NOMO-1 treated with DMSO at 0.1 percent for 48 hours (cell line): ENCODE results near the gene HFE.
A peak's percentile ranks its signal among the peaks of the same experiment; 100 is the strongest.
"Not testable (repeated sequence)": the region's sequence is repeated elsewhere in the genome, so short reads cannot be mapped to it uniquely, and the experiment has no call there.

ENCODE experiments used
- DNase-seq: peaks from one replicate; lab custom pipeline; 2025; ENCODE audit not compliant: unreplicated experiment; lab: John Stamatoyannopoulos, UW

HFE gene

DNA sequence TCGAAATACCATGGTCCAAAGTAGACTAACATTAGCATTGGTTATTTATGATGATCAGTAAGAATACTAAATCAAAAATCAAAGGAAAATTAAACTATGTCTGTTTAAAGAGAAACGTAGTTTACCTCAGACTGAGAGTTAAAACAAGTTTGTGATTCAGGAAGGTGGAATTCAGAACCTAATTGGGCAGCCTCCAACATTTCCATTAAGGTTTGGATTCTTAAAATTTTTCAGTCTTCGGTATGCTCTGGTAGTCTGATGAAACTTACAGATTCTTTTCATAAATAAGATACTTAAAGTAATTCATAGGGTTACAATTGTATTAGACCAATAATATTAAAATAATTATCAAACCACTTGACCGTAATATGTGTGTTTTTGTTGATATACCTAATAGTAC is 18.6 kb downstream of the HFE start:
- DNase-seq: no peak

DNA sequence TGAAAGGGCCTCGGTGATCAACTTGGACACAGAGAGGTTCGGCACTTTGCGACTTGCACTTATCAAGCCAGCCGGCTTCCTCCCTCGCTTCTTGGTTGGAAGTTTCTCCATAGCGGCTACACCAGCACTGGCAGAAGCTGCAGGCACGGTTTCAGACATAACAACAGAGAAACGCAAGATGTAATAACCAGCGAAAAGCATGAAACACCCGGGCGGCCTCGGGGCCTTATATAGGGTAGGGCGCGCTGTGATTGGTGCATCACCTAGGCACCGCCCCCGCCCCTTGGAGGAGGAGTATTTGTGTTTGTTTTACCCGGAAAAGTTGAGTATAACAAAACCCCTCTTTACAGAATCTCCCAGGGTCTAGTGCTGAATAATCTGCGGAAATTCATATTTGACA is 20.7 kb downstream of the HFE start:
- DNase-seq: no peak

DNA sequence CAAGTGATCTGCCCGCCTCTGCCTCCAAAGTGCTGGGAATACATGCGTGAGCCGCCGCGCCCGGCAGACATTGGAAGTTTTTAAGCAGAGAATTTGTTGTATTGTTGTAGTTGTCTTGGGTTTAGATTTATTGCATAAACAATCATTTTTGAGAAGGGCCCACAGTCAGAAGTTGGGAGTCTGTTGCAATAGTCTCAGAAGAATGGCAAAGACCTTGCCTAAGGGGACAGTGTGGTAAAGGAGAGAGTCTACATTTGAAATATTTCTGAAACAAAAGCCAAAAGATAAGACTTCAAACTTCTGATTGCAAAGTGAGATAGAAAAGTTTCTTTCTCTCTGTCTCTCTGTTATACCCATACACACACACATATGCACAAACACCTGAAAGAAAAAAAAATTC is 22.5 kb downstream of the HFE start:
- DNase-seq: no peak

- no peak for DNase-seq
These were observed 26.3 kb downstream of the HFE start for GRCh38 chr6:26113570-26113969.

DNA sequence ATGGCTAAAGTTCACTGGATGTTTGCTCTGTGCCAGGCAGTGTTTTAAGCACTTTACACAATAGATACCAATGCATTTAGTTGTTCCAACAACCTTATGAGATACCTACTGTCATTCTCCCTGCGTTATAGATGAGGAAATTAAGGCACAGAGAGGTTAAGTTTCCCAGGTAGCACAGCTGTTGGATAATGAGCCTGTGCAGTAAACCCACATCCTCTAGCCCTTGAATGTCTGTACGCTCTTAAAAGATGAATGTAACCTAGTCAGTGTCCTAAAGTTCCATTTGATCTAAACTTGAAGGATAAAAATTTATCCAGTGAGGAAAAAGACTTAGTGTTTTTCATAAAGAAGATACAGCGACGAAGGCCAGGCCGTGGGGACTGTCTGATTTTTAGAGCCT is 28.0 kb downstream of the HFE start:
- DNase-seq: no peak

DNA sequence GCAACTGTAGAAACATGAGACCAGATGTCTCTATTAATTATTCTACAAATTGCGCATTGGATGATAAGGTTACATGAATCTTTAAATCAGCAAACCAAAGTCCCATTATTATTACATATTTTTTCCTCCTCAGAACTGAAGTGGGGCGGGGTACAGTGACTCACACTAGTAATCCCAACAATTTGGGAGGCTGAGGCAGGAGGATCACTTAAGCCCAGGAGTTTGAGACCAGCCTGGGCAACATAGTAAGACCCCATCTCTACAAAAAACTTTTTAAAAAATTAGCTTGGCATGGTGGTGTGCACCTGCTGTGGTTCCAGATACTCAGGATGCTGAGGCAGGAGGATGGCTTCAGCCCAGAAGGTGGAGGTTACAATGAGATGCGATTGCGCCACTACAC is 29.0 kb downstream of the HFE start:
- no peak for DNase-seq

DNA sequence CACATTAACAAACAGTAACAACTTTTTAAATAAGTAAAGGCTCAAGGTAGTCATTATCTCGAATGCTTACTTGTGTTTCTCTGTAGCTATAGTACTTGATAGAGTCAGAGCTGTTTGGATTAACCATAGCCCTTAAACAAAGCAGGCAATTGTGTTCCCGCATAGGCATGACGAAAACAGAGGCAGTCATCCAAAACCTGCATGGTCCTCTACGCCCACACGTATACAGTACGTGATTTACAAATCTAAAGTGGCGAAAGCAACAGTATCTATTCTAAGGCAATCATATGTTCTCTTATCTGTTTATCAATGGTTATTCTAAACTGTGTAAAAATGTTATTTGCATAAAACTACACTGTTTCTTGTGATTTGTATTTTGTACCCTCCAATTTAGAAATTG is 31.8 kb downstream of the HFE start:
- no peak for DNase-seq

DNA sequence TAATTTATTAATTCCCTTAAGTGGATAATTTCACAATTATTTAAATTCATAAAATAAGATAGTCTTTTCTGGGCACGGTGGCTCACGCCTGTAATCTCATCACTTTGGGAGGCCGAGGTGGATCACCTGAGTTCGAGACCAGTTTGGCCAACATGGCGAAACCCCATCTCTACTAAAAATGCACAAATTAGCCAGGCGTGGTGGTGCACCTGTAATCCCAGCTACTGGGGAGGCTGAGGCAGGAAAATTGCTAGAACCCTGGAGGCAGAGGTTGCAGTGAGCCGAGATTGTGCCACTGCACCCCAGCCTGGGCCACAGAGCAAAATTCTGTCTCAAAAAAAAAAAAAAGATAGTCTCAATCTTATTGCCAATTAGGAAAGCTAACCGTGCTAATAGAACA is 32.9 kb downstream of the HFE start:
- DNase-seq: not testable (repeated sequence)

GRCh38 chr6:26120807-26121140 is 33.5 kb downstream of the HFE start:
- DNase-seq: no peak

GRCh38 chr6:26121141-26122004 is 34.1 kb downstream of the HFE start:
- no peak for DNase-seq

GRCh38 chr6:26122005-26122388 is 34.8 kb downstream of the HFE start:
- no peak for DNase-seq

DNA sequence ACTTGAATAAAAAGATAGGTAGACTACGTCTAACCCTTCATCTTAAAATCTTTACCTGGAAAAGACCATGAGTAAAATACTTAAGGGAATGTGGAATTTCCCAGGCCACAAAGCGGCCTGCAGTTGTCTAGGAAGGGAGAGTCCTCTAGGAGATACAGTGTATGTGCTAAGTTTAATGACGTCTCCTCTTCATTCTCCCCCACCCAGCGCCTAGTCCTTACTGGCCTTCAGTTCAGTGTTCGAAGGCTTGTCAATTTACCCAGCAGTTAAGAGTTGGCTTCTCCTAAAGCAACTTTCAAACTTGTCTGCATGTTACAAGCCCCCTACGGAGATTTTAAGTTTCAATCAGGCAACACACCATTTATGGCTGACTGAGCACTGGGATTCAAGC is 35.2 kb downstream of the HFE start:
- no peak for DNase-seq

DNA sequence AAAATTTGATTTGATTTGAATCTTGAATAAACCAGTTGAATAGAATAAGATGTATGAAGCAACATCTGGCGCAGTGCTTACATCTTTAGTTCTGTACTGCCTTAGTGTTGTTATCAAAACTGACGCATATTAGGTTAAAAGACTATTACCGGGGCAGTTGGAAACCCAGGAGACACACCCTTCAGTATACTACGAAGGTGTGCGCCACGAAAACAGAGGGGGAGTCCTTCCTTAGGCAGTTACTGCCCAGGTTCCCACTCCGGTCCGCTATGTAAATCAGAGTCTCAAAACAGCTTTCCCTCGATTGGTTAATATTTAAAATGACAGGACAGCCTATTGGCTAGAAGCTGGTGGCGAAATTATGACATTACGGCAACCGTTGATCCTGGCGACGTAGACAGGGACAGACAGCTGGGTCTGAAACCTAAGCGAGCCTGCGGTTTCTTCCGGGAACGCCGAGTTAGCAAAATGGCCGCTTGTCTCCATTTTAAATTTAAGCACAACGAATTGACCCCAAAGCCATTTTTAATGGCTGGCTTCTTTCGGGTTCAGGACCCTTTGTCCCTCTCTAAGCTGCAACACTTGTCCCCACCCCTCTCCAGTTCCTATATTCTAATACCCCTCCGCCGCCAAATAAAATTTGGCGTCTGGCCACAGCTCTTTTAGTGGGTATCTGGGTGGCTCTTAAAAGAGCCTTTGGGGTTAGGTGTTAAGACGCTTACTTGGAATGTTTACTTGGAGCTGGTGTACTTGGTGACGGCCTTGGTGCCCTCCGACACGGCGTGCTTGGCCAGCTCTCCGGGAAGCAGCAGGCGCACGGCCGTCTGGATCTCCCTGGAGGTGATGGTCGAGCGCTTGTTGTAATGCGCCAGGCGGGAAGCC is 35.8 kb downstream of the HFE start:
- peak; percentile 99 for DNase-seq

- DNase-seq: no peak
These were observed 36.4 kb downstream of the HFE start for GRCh38 chr6:26123675-26123946.

GRCh38 chr6:26123947-26124780 is 36.9 kb downstream of the HFE start:
- DNase-seq: peak; percentile 97

DNA sequence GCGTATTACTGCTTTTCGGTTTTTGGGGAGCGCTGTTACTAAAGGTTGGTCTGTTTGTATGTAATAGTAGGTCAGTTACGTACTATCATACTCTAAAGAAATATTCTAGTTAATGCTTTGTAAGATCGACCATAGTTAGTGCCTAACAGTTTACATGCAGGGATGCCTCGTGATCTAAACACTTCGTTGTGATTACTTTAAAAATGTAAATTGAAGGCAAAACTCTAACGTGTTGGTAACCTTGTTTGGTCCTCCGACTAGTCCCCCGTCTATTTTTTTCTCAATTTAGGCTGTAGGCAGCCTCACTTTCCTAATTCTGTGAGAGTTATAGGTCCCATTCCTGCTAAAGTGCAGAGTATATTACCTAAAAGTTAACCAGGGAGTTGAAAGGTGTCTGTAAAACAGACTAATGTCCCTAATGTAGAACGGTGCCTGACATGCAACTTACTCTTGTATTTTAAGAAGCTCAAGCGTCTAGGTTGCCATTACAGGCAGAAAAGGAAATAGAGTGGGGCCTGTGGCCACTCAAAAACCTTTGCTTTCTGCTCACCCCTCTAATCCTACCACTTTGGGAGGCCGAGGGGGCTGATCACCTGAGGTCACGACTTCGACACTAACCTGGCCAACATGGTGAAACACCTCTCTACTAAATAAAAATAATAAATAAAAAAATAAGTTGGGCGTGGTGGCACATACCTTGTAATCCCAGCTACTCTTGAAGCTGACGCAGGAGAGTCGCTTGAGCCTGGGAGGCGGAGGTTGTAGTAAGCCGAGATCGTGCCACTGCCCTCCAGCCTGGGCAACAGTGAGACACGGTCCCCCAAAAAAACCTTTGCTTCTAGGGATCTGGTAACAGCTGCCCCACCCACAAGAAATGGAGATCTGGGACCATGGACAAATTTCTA is 37.8 kb downstream of the HFE start:
- DNase-seq: peak; percentile 33

DNA sequence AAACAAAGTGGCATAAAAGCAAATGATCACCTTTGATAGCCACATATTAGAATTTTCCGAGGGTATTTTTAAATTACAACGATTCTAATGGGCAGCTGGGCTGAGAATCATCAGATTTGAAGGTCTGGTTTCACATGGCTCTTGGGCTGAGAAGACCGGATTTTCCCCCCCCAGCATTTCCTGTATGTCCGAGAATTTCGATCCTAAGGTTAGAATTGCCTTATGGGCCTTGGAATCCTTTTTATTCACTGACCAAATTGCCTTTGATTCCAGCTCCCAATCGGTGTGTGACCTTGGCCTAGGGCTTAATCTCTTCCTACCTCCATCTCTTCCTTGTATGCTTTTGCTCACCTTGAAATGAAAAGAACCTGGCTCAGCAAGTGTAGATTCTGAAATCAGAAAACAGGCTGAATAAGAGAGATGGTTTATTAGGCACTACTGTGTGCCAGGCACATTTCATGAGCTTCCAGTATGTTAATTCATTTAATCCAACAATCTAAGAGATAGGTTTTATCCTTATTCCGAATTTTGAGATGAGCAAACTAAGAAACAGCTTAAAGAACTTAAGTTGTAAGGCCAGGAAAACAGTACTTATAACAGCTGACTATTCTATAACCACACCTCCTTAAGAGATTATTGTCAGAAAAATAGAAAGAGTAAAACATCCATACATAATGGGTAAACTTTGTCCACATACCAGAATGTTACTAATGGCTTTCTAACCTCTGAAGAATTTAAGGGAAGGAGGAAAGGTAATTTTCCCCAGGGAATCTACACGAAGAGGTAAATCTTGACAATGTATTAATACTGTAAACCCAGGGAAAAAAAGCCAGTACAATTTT is 39.4 kb downstream of the HFE start:
- DNase-seq: no peak

DNA sequence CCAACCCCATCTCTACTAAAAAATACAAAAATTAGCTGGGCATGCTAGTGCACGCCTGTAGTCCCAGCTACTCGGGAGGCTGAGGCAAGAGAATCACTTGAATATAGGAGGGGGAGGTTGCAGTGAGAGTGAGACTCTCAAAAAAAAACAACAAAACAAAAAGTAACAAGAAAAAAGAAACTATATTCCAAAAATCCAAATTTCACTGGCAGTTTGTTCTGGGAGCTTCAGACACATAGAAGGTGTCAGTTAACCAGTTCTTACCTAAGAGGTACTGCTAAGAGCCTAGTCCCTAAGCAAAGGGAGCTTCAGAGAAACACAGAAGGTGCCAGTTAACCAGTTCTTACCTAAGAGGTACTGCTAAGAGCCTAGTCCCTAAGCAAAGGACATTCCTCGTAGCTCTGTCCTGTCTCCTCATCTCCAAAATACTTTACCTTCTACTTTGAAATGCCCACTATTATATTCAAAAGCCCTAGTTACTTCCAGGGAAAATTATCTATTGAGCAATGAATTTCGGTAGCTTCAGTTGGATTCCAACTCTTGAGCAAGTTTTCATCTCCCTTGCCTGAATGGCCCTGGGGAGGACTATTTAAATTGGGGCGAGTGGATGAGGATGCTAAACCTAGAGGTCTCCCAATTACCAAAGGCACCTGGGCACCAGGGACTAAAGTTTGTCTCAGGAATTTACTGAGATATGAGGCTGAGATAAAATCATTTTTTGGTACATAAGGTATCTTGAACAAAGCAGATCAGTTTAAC is 41.0 kb downstream of the HFE start:
- DNase-seq: no peak

- no peak for DNase-seq
These were observed 42.4 kb downstream of the HFE start for GRCh38 chr6:26129656-26130055.
